Kidney (tissue), 11 donors: Measurements from ENCODE around the gene PRAMEF33. TPM values are rescaled to one million over a fixed set of nuclear protein-coding genes. Genes with fewer than 3 reads are reported as not detected.
"Not testable (repeated sequence)": the region's sequence is repeated elsewhere in the genome, so short reads cannot be mapped to it uniquely, and the experiment has no call there.

Source experiments
- DNase-seq, 5 donors: peaks; one replicate each; pipeline ENCODE4 v3.0.0-alpha.2; 2013 to 2020
- FAIRE-seq: peaks from 2 replicates; lab custom pipeline; 2012; peaks lifted over from hg19 to GRCh38; lab: Jason Lieb, UNC
- H3K27ac ChIP-seq, 2 donors: one replicate each; pipeline ENCODE4 v1.7.0; 2013; ENCODE audit warnings: low read depth in 2 of 2, low read length in 2 of 2, inconsistent platforms in 1 of 2
- H3K27me3 ChIP-seq: one replicate; pipeline ENCODE4 v1.7.1; 2013; ENCODE audit warnings: low read length, inconsistent platforms; ENCODE audit not compliant: control insufficient read depth, insufficient read depth
- H3K36me3 ChIP-seq, 3 donors: one replicate each; pipeline versions ENCODE4 v1.7.0 to v1.7.1; 2013; ENCODE audit warnings: low read length in 3 of 3, control low read depth in 1 of 3, inconsistent platforms in 1 of 3; ENCODE audit not compliant: insufficient read depth in 3 of 3, control insufficient read depth in 2 of 3
- H3K4me1 ChIP-seq, 3 donors: one replicate each; pipeline versions ENCODE4 v1.7.0 to v1.7.1; 2013; ENCODE audit warnings: low read length in 3 of 3, inconsistent platforms in 1 of 3, low read depth in 1 of 3; ENCODE audit not compliant: control insufficient read depth in 2 of 3, insufficient read depth in 2 of 3
- H3K4me3 ChIP-seq, 3 donors: one replicate each; pipeline versions ENCODE4 v1.7.0 to v1.8.1; 2013; ENCODE audit warnings: low read length in 3 of 3, control low read depth in 1 of 3, inconsistent platforms in 1 of 3
- H3K9ac ChIP-seq, 3 donors: one replicate each; pipeline versions ENCODE4 v1.7.0 to v1.7.1; 2013; ENCODE audit warnings: low read length in 3 of 3, control low read depth in 1 of 3, inconsistent platforms in 1 of 3
- H3K9me3 ChIP-seq, 3 donors: one replicate each; pipeline versions ENCODE4 v1.7.0 to v1.7.1; 2013; ENCODE audit warnings: low read length in 3 of 3, control low read depth in 1 of 3, inconsistent platforms in 1 of 3; ENCODE audit not compliant: control insufficient read depth in 2 of 3, insufficient read depth in 1 of 3
- intact Hi-C: fragments of 100-400 bp; cut with DNase I; formaldehyde crosslinking; loops from one replicate; pipeline ENCODE4 v1.11.1; 2022
- polyA plus RNA-seq: library from polyadenylated mRNA; stranded (reverse); fragments of 350-450 nt; fragmentation: Illumina TruSeq; extraction: RNeasy Lipid Tissue Mini Kit (QIAGEN cat#74804); gene quantifications from one replicate; pipeline ENCODE4 v1.2.3, GENCODE V29; 2014; ENCODE audit warnings: low read depth, low replicate concordance; ENCODE audit not compliant: insufficient read depth
- total RNA-seq: library from RNA; stranded (reverse); fragmentation: NEBNext Ultra II Directional; extraction: Animal tissue kit (Norgen Biotek cat#: 25700); gene quantifications from one replicate; pipeline ENCODE4 v1.2.1, GENCODE V29; 2021
- donor health status: control.
- donor health status: control.
- donor health status: DM: yes; HTN: yes; CAD: no.
- donor health status: Normal renal cell carcinoma (clear cell type).

PRAMEF33 gene
- total and polyA plus RNA-seq, 2 donors from 2014 or later = not detected

DNA sequence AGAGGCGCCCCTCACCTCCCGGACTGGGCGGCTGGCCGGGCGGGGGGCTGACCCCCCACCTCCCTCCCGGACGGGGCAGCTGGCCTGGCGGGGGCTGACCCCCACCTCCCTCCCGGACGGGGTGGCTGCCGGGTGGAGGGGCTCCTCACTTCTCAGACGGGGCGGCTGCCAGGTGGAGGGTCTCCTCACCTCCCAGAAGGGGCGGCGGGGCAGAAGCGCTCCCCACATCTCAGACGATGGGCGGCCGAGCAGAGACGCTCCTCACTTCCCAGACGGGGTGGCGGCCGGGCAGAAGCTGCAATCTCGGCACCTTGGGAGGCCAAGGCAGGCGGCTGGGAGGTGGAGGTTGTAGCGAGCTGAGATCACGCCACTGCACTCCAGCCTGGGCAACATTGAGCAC lies 4.6 kb upstream of the PRAMEF33 start:
- peak in 1 of 5 donors; percentile 61 for DNase-seq
- H3K9ac ChIP-seq, H3K4me3 ChIP-seq, intact Hi-C loops, H3K9me3 ChIP-seq, H3K27me3 ChIP-seq, H3K4me1 ChIP-seq, H3K36me3 ChIP-seq, FAIRE-seq, H3K27ac ChIP-seq: not testable (repeated sequence)

DNA sequence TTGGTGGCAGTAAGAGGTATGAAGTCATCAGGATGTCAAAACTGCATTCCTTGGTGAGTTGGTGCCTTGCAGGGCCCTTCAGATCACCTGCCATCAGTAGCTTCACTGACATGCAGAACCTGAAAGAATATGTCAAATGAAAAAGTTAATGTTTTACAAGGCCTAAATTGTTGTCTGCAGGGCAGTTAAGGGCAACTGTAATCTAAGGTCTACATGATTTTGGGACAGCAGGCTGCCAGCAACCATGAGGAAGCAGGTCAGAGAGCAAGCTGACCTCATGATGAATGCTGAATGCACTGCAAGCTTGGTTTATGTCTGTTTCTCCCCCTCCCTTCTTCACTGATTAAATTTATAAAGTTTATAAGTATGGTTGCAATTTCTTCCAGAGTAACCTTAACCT lies 1.1 kb upstream of the PRAMEF33 start:
- H3K36me3 ChIP-seq, H3K9ac ChIP-seq, intact Hi-C loops, H3K27me3 ChIP-seq, FAIRE-seq, H3K4me1 ChIP-seq, H3K4me3 ChIP-seq, H3K27ac ChIP-seq, H3K9me3 ChIP-seq, DNase-seq: not testable (repeated sequence)

DNA sequence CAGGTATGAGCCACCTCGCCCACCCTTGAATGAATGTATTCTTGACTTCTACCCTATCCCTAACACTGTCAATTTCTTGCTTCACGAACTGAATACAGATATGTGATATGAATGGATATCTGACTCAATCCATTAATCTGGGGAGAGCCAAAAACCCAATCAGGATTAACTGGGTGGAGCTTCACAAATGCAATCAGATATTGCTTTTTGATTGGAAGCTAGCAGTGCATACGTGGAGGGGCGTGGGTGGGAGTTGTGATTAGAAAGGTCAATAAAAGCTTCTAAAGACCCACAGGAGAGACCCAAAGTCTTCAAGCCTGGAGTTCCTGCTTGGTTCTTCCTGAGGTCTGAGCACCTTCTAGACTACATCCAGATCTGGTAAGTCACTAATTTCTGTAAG lies 11.9 kb downstream of the PRAMEF33 start, which contains the start of gene PRAMEF15:
TSS of gene PRAMEF15 (plus strand) at position 301 of the 400 bp plus-strand sequence. CDS start 2,827 bp downstream, outside the sequence.
- H3K9ac ChIP-seq, H3K4me3 ChIP-seq, H3K36me3 ChIP-seq, H3K27me3 ChIP-seq, intact Hi-C loops, FAIRE-seq, H3K9me3 ChIP-seq, DNase-seq, H3K27ac ChIP-seq, H3K4me1 ChIP-seq: not testable (repeated sequence)

DNA sequence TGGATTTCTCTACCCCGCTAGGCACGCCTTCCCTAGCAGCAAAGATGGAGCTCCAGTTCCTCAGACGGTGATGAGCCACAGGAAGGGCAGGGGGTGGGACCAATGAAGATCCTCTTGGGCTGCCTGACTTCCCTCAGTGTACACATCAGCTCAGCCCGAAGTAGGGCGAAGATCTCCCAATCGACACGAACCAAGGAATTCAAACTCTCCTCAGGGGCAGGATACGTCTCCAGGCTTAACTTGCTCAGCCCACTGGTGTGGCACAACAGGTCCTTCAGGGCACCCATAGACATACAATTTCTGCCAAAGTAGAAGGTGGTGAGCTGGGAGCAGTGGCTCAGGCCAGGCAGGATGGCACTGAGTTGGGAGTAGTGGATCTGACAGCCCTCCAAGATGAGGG lies 39.2 kb downstream of the PRAMEF33 start:
- intact Hi-C loops, FAIRE-seq, H3K4me3 ChIP-seq, H3K9me3 ChIP-seq, H3K27ac ChIP-seq, H3K36me3 ChIP-seq, H3K4me1 ChIP-seq, H3K27me3 ChIP-seq, DNase-seq, H3K9ac ChIP-seq: not testable (repeated sequence)

DNA sequence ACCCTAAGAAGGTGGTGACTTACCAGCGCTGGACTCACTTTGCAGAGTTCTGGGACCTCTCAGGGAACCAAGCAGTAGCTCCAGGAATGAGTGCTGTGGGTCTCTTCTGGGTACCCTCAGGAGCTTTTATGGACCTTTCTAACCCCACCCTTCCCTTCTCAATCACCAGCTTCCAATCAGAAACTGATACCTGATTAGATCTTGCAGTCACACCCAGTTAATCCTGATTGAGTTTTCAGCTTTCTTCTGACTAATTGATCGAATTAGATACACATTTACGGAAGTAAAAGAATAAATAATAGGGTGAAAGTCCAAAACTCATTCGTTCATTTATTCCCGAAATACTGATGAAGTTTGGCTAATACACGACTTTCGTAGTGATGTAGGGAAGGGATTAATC lies 43.7 kb downstream of the PRAMEF33 start, which contains the start of gene PRAMEF14:
TSS of gene PRAMEF14 (minus strand) at position 101 of the 400 bp plus-strand sequence. CDS start 1,820 bp downstream, outside the sequence.
- H3K9me3 ChIP-seq, H3K4me3 ChIP-seq, H3K27me3 ChIP-seq, H3K27ac ChIP-seq, DNase-seq, H3K4me1 ChIP-seq, H3K36me3 ChIP-seq, intact Hi-C loops, FAIRE-seq, H3K9ac ChIP-seq: not testable (repeated sequence)

DNA sequence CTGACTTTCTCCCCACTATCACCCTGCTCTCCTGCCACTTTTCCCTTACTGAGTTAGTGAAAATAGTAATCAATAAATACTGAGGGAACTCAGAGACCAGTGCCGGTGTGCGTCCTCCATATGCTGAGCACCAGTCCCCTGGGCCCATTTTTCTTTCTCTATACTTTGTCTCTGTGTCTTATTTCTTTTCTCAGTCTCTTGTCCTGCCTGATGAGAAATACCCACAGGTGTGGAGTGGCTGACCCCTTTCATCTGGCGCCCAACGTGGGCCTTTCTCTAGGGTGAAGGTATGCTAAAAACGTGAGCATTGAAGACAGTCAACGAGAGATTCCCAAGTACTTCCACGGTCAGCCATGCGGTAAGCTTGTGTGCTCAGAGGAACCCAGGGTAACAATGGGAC lies 50.1 kb downstream of the PRAMEF33 start:
- H3K27ac ChIP-seq, H3K27me3 ChIP-seq, H3K4me3 ChIP-seq, DNase-seq, H3K9me3 ChIP-seq, FAIRE-seq, H3K36me3 ChIP-seq, H3K4me1 ChIP-seq, intact Hi-C loops, H3K9ac ChIP-seq: not testable (repeated sequence)

DNA sequence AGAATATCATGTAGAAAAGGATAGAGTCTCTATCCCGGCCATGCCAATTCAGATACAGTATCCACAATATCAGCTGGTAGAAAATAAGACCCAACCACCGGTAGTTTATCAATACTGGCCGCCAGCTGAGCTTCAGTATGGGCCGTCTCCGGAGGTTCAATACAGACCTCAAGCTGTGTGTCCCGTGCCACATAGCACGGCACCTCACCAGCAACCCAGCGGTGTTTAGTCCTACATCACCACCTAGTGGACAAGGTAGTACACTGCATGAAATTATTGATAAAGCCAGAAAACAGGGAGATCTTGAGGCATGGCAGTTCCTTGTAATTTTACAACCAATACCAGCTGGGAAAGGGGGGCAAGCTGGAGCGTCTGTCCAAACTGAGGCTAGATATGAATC lies 51.1 kb downstream of the PRAMEF33 start:
- H3K27ac ChIP-seq, H3K4me3 ChIP-seq, intact Hi-C loops, H3K9me3 ChIP-seq, H3K9ac ChIP-seq, FAIRE-seq, DNase-seq, H3K4me1 ChIP-seq, H3K27me3 ChIP-seq, H3K36me3 ChIP-seq: not testable (repeated sequence)
